Measurements from ENCODE around the gene HLCS. TPM values are rescaled to one million over a fixed set of nuclear protein-coding genes. Genes with fewer than 3 reads are reported as not detected.

Gene HLCS
- total and polyA plus RNA-seq, 2 experiments from 2014 or later, result 10.6 to 30.4 TPM

- no peak overlapping the region for H2AFZ ChIP-seq
- H3K4me2 ChIP-seq, result no peak overlapping the region
- TF ChIP-seq CTCF (IDR thresholded peaks at IDR 0.05; ENCODE audit: poor library complexity), result no peak
- H3K27me3 ChIP-seq, result peaks cover 9% of the 10 kb centered on the region
- DNase-seq (ENCODE audit: low spot score), result no peak
- no peaks in the 10 kb centered on the region for H3K9me3 ChIP-seq (ENCODE audit: low read depth)
- no peaks in the 10 kb centered on the region for H3K79me2 ChIP-seq
- 93% methylated on average over 2 of the region's 3 CpGs for WGBS (ENCODE audit: low lambda C conversion rate, missing lambda C conversion rate)
- no peaks in the 10 kb centered on the region for H3K4me1 ChIP-seq (ENCODE audit: insufficient read depth)
- H4K20me1 ChIP-seq (ENCODE audit: insufficient read depth, poor library complexity, severe bottlenecking), result no peaks in the 10 kb centered on the region
- H3K4me3 ChIP-seq, result no peak overlapping the region
- H3K36me3 ChIP-seq (replicated peaks; ENCODE audit: insufficient read depth, low read depth), result no peaks in the 10 kb centered on the region
- no peaks in the 10 kb centered on the region for H3K9me2 ChIP-seq (replicated peaks; ENCODE audit: insufficient read depth)
- H3K27ac ChIP-seq, result no peak overlapping the region
Observed at GRCh38 chr21:36744190-36744559, 222.3 kb downstream of the HLCS start.

- no peaks in the 10 kb centered on the region for H3K9me2 ChIP-seq (replicated peaks; ENCODE audit: insufficient read depth)
- 97% methylated on average over 9 of the region's 9 CpGs for WGBS (ENCODE audit: low lambda C conversion rate, missing lambda C conversion rate)
- H3K79me2 ChIP-seq, result no peaks in the 10 kb centered on the region
- TF ChIP-seq EZH2phosphoT487 (IDR thresholded peaks at IDR 0.05; ENCODE audit: low read depth, severe bottlenecking, unreplicated experiment) (no peak), EZH2 (IDR thresholded peaks at IDR 0.05; ENCODE audit: borderline replicate concordance) (no peak), CTCF (IDR thresholded peaks at IDR 0.05; ENCODE audit: poor library complexity) (no peak)
- DNase-seq (ENCODE audit: low spot score), result no peak
- no peaks in the 10 kb centered on the region for H3K4me1 ChIP-seq (ENCODE audit: insufficient read depth)
- no peaks in the 10 kb centered on the region for H3K9me3 ChIP-seq (ENCODE audit: low read depth)
- H3K4me2 ChIP-seq, result no peak overlapping the region
- no peak overlapping the region for H2AFZ ChIP-seq
- H3K4me3 ChIP-seq, result no peak overlapping the region
- peaks cover 9% of the 10 kb centered on the region for H3K27me3 ChIP-seq
- no peak overlapping the region for H3K27ac ChIP-seq
- no peaks in the 10 kb centered on the region for H4K20me1 ChIP-seq (ENCODE audit: insufficient read depth, poor library complexity, severe bottlenecking)
- H3K36me3 ChIP-seq (replicated peaks; ENCODE audit: insufficient read depth, low read depth), result no peaks in the 10 kb centered on the region
Observed at GRCh38 chr21:36743446-36743845, 223.0 kb downstream of the HLCS start.

GRCh38 chr21:36743008-36743407, 223.5 kb downstream of the HLCS start:
- WGBS (ENCODE audit: low lambda C conversion rate, missing lambda C conversion rate), result 98% methylated on average over 7 of the region's 7 CpGs
- H3K36me3 ChIP-seq (replicated peaks; ENCODE audit: insufficient read depth, low read depth), result no peaks in the 10 kb centered on the region
- H3K4me2 ChIP-seq, result no peak overlapping the region
- TF ChIP-seq EZH2 (IDR thresholded peaks at IDR 0.05; ENCODE audit: borderline replicate concordance) (no peak), CTCF (IDR thresholded peaks at IDR 0.05; ENCODE audit: poor library complexity) (no peak), EZH2phosphoT487 (IDR thresholded peaks at IDR 0.05; ENCODE audit: low read depth, severe bottlenecking, unreplicated experiment) (no peak)
- no peak overlapping the region for H3K27ac ChIP-seq
- no peaks in the 10 kb centered on the region for H3K4me1 ChIP-seq (ENCODE audit: insufficient read depth)
- DNase-seq (ENCODE audit: low spot score), result no peak
- H2AFZ ChIP-seq, result no peak overlapping the region
- H3K27me3 ChIP-seq, result peaks cover 7% of the 10 kb centered on the region
- no peak overlapping the region for H3K4me3 ChIP-seq
- H3K9me3 ChIP-seq (ENCODE audit: low read depth), result no peaks in the 10 kb centered on the region
- H3K79me2 ChIP-seq, result no peaks in the 10 kb centered on the region
- no peaks in the 10 kb centered on the region for H3K9me2 ChIP-seq (replicated peaks; ENCODE audit: insufficient read depth)
- no peaks in the 10 kb centered on the region for H4K20me1 ChIP-seq (ENCODE audit: insufficient read depth, poor library complexity, severe bottlenecking)

GRCh38 chr21:36741506-36741905, 225.0 kb downstream of the HLCS start:
- Histone ChIP-seq H3K4me3 (no peak overlapping the region), H3K36me3 (replicated peaks; ENCODE audit: insufficient read depth, low read depth) (no peaks in the 10 kb centered on the region), H3K27me3 (no peaks in the 10 kb centered on the region), H3K9me3 (ENCODE audit: low read depth) (no peaks in the 10 kb centered on the region), H3K4me1 (ENCODE audit: insufficient read depth) (no peaks in the 10 kb centered on the region), H3K79me2 (no peaks in the 10 kb centered on the region), H3K27ac (no peak overlapping the region), H3K9me2 (replicated peaks; ENCODE audit: insufficient read depth) (no peaks in the 10 kb centered on the region), H4K20me1 (ENCODE audit: insufficient read depth, poor library complexity, severe bottlenecking) (no peaks in the 10 kb centered on the region), H2AFZ (no peak overlapping the region), H3K4me2 (no peak overlapping the region)
- TF ChIP-seq EZH2 (IDR thresholded peaks at IDR 0.05; ENCODE audit: borderline replicate concordance) (no peak), EZH2phosphoT487 (IDR thresholded peaks at IDR 0.05; ENCODE audit: low read depth, severe bottlenecking, unreplicated experiment) (no peak), CTCF (IDR thresholded peaks at IDR 0.05; ENCODE audit: poor library complexity) (no peak)
- WGBS (ENCODE audit: low lambda C conversion rate, missing lambda C conversion rate), result 89% methylated on average over 21 of the region's 21 CpGs
- no peak for DNase-seq (ENCODE audit: low spot score)
